CD4-positive, CD25-positive, alpha-beta regulatory T cell (primary cell): ENCODE results near the gene SMPX. TPM values are rescaled to one million over a fixed set of nuclear protein-coding genes. Genes with fewer than 3 reads are reported as not detected.
A peak's percentile ranks its signal among the peaks of the same experiment; 100 is the strongest.

Source experiments
- ATAC-seq, 2 donors: fragments of 150-1000 bp; cut with Tn5 transposase; one replicate each; pipeline ENCODE4 v1.10.0; 2021; ENCODE audit warnings: low read depth in 2 of 2, moderate number of reproducible peaks in 2 of 2, moderate library complexity in 1 of 2
- DNase-seq, 3 donors: peaks; one replicate each; pipeline versions ENCODE4 v3.0.0 to v3.0.0-alpha.2; 2012 to 2022; ENCODE audit warnings: mixed read lengths in 1 of 3
- H3K27ac ChIP-seq: one replicate; pipeline ENCODE4 v1.7.0; 2013; ENCODE audit warnings: mild to moderate bottlenecking, low read length; ENCODE audit not compliant: insufficient read depth, poor library complexity, severe bottlenecking
- H3K27me3 ChIP-seq: one replicate; pipeline ENCODE4 v1.7.0; 2013; ENCODE audit warnings: low read length; ENCODE audit not compliant: control insufficient read depth, insufficient read depth
- H3K36me3 ChIP-seq: one replicate; pipeline ENCODE4 v1.7.0; 2013; ENCODE audit warnings: mild to moderate bottlenecking, low read length, moderate library complexity; ENCODE audit not compliant: control insufficient read depth, insufficient read depth
- H3K4me1 ChIP-seq: 2 replicates; pipeline ENCODE4 v1.7.0; 2013; ENCODE audit warnings: mild to moderate bottlenecking, low read length; ENCODE audit not compliant: insufficient read depth, control insufficient read depth, poor library complexity, severe bottlenecking
- H3K4me3 ChIP-seq: one replicate; pipeline ENCODE4 v1.7.0; 2013; ENCODE audit warnings: low read depth, mild to moderate bottlenecking, low read length, moderate library complexity
- H3K9me3 ChIP-seq, 2 experiments: 1 replicate in 1 of 2; 2 replicates in 1 of 2; pipeline ENCODE4 v1.7.0; 2013; ENCODE audit warnings: low read length in 2 of 2, mild to moderate bottlenecking in 1 of 2, moderate library complexity in 1 of 2; ENCODE audit not compliant: control insufficient read depth in 2 of 2
- H3K27ac Mint-ChIP-seq, 3 donors: one replicate each; pipeline ENCODE4 v1.8.0; 2020 to 2022; ENCODE audit warnings: mild to moderate bottlenecking in 3 of 3, mixed read lengths in 3 of 3, moderate library complexity in 2 of 3
- H3K27me3 Mint-ChIP-seq: one replicate; pipeline ENCODE4 v1.8.0; 2022; ENCODE audit warnings: mild to moderate bottlenecking, mixed read lengths
- H3K36me3 Mint-ChIP-seq: one replicate; pipeline ENCODE4 v1.8.0; 2020; ENCODE audit warnings: mixed read lengths
- H3K4me1 Mint-ChIP-seq, 4 donors: one replicate each; pipeline ENCODE4 v1.8.0; 2020 to 2022; ENCODE audit warnings: mixed read lengths in 4 of 4, mild to moderate bottlenecking in 1 of 4
- H3K4me3 Mint-ChIP-seq, 4 donors: one replicate each; pipeline ENCODE4 v1.8.0; 2020 to 2022; ENCODE audit warnings: mild to moderate bottlenecking in 4 of 4, mixed read lengths in 4 of 4, moderate library complexity in 3 of 4
- H3K9me3 Mint-ChIP-seq, 7 donors: one replicate each; pipeline ENCODE4 v1.8.0; 2020 to 2022; ENCODE audit warnings: mixed read lengths in 7 of 7, mild to moderate bottlenecking in 3 of 7, moderate library complexity in 2 of 7
- polyA plus RNA-seq, 4 donors: library from polyadenylated mRNA; unstranded; fragments of 300-500 nt; fragmentation: Illumina TruSeq; gene quantifications; one replicate each; pipeline ENCODE4 v1.2.3, GENCODE V29; 2021
- total RNA-seq: library from RNA; stranded (reverse); gene quantifications from one replicate; pipeline ENCODE4 v1.2.3, GENCODE V29; 2022

The SMPX gene
- total and polyA plus RNA-seq, 5 donors from 2014 or later, result not detected

GRCh38 chrX:21678048-21678612 lies 79.8 kb downstream of the SMPX start:
- H3K27me3 ChIP-seq, result no peaks in the 10 kb centered on the region

GRCh38 chrX:21675931-21676330 lies 82.0 kb downstream of the SMPX start:
- H3K36me3 ChIP-seq, result no peaks in the 10 kb centered on the region
- H3K4me1 ChIP-seq, result no peaks in the 10 kb centered on the region
- no peak overlapping the region for H3K27ac ChIP-seq
- Mint-ChIP-seq H3K36me3 (no peaks in the 10 kb centered on the region), H3K9me3 (peaks cover 0 to 5% (median 0%) of the 10 kb centered on the region in 7 donors), H3K4me1 (no peaks in the 10 kb centered on the region), H3K27ac (no peak overlapping the region), H3K4me3 (no peak overlapping the region), H3K27me3 (peaks cover 6% of the 10 kb centered on the region)
- H3K9me3 ChIP-seq, result no peaks in the 10 kb centered on the region
- ATAC-seq, result no peak
- DNase-seq, result no peak
- H3K4me3 ChIP-seq, result no peak overlapping the region
- H3K27me3 ChIP-seq, result no peaks in the 10 kb centered on the region

More at GRCh38 chrX:21678048-21678612, 79.8 kb downstream of the SMPX start:
- Histone ChIP-seq H3K27ac (no peak overlapping the region), H3K4me3 (no peak overlapping the region), H3K36me3 (no peaks in the 10 kb centered on the region), H3K9me3 (no peaks in the 10 kb centered on the region), H3K4me1 (no peaks in the 10 kb centered on the region)
- Mint-ChIP-seq H3K4me1 (no peaks in the 10 kb centered on the region), H3K27me3 (peaks cover 6% of the 10 kb centered on the region), H3K9me3 (peaks cover 0 to 4% (median 0%) of the 10 kb centered on the region in 7 donors), H3K27ac (no peak overlapping the region), H3K4me3 (no peak overlapping the region), H3K36me3 (no peaks in the 10 kb centered on the region)
- ATAC-seq (no peak), DNase-seq (no peak)

GRCh38 chrX:21674430-21675186 lies 83.3 kb downstream of the SMPX start:
- no peak overlapping the region for H3K27ac Mint-ChIP-seq
- no peak overlapping the region for H3K4me3 Mint-ChIP-seq
- no peak overlapping the region for H3K27ac ChIP-seq
- H3K4me3 ChIP-seq, result no peak overlapping the region
- ATAC-seq, result no peak
- no peaks in the 10 kb centered on the region for H3K36me3 ChIP-seq
- no peaks in the 10 kb centered on the region for H3K27me3 ChIP-seq
- no peak for DNase-seq
- H3K9me3 ChIP-seq, result no peaks in the 10 kb centered on the region
- no peaks in the 10 kb centered on the region for H3K36me3 Mint-ChIP-seq
- no peaks in the 10 kb centered on the region for H3K4me1 ChIP-seq
- H3K9me3 Mint-ChIP-seq, result peaks cover 0 to 5% (median 0%) of the 10 kb centered on the region in 7 donors
- H3K4me1 Mint-ChIP-seq, result no peaks in the 10 kb centered on the region
- peaks cover 6% of the 10 kb centered on the region for H3K27me3 Mint-ChIP-seq

- Mint-ChIP-seq H3K27me3 (no peaks in the 10 kb centered on the region), H3K4me3 (no peak overlapping the region), H3K4me1 (no peaks in the 10 kb centered on the region), H3K9me3 (peaks cover 0 to 11% (median 0%) of the 10 kb centered on the region in 7 donors), H3K36me3 (peaks cover 3% of the 10 kb centered on the region), H3K27ac (no peak overlapping the region)
- Histone ChIP-seq H3K9me3 (no peaks in the 10 kb centered on the region), H3K36me3 (no peaks in the 10 kb centered on the region), H3K4me1 (no peaks in the 10 kb centered on the region), H3K27me3 (no peaks in the 10 kb centered on the region), H3K27ac (no peak overlapping the region), H3K4me3 (no peak overlapping the region)
- ATAC-seq, result no peak
- no peak for DNase-seq
Measured at GRCh38 chrX:21666679-21667078, 91.2 kb downstream of the SMPX start.

GRCh38 chrX:21666252-21666651 lies 91.7 kb downstream of the SMPX start:
- H3K4me3 Mint-ChIP-seq, result no peak overlapping the region
- peaks cover 3% of the 10 kb centered on the region for H3K36me3 Mint-ChIP-seq
- Histone ChIP-seq H3K27ac (no peak overlapping the region), H3K36me3 (no peaks in the 10 kb centered on the region), H3K4me1 (no peaks in the 10 kb centered on the region), H3K4me3 (no peak overlapping the region), H3K27me3 (no peaks in the 10 kb centered on the region), H3K9me3 (no peaks in the 10 kb centered on the region)
- no peaks in the 10 kb centered on the region for H3K27me3 Mint-ChIP-seq
- H3K9me3 Mint-ChIP-seq, result peaks cover 0 to 11% (median 0%) of the 10 kb centered on the region in 7 donors
- H3K4me1 Mint-ChIP-seq, result no peaks in the 10 kb centered on the region
- H3K27ac Mint-ChIP-seq, result no peak overlapping the region
- ATAC-seq (no peak), DNase-seq (no peak)

- no peaks in the 10 kb centered on the region for H3K27me3 ChIP-seq
- Mint-ChIP-seq H3K27me3 (no peaks in the 10 kb centered on the region), H3K4me1 (peaks cover 0 to 9% (median 0%) of the 10 kb centered on the region in 4 donors), H3K9me3 (peaks cover 0 to 10% (median 0%) of the 10 kb centered on the region in 7 donors), H3K27ac (no peak overlapping the region), H3K4me3 (no peak overlapping the region), H3K36me3 (peaks cover 3% of the 10 kb centered on the region)
- DNase-seq, result no peak
- H3K4me1 ChIP-seq, result no peaks in the 10 kb centered on the region
- H3K36me3 ChIP-seq, result no peaks in the 10 kb centered on the region
- ATAC-seq, result no peak
- H3K27ac ChIP-seq, result no peak overlapping the region
- no peaks in the 10 kb centered on the region for H3K9me3 ChIP-seq
- H3K4me3 ChIP-seq, result no peak overlapping the region
Measured at GRCh38 chrX:21662761-21663160, 95.2 kb downstream of the SMPX start.

GRCh38 chrX:21661316-21661715 lies 96.6 kb downstream of the SMPX start:
- H3K4me3 ChIP-seq, result no peak overlapping the region
- H3K27ac Mint-ChIP-seq, result no peak overlapping the region
- no peaks in the 10 kb centered on the region for H3K36me3 ChIP-seq
- peaks cover 0 to 11% (median under 1%) of the 10 kb centered on the region in 4 donors for H3K4me1 Mint-ChIP-seq
- ATAC-seq (no peak), DNase-seq (no peak)
- no peaks in the 10 kb centered on the region for H3K27me3 ChIP-seq
- peaks cover 0 to 10% (median 0%) of the 10 kb centered on the region in 7 donors for H3K9me3 Mint-ChIP-seq
- no peaks in the 10 kb centered on the region for H3K4me1 ChIP-seq
- no peak overlapping the region for H3K4me3 Mint-ChIP-seq
- H3K36me3 Mint-ChIP-seq, result peaks cover 3% of the 10 kb centered on the region
- no peaks in the 10 kb centered on the region for H3K9me3 ChIP-seq
- no peak overlapping the region for H3K27ac ChIP-seq
- H3K27me3 Mint-ChIP-seq, result no peaks in the 10 kb centered on the region

GRCh38 chrX:21660156-21660555 lies 97.8 kb downstream of the SMPX start:
- ATAC-seq (no peak), DNase-seq (no peak)
- Histone ChIP-seq H3K27me3 (no peaks in the 10 kb centered on the region), H3K36me3 (no peaks in the 10 kb centered on the region), H3K9me3 (no peaks in the 10 kb centered on the region), H3K4me3 (no peak overlapping the region), H3K27ac (no peak overlapping the region), H3K4me1 (no peaks in the 10 kb centered on the region)
- peaks cover 0 to 10% (median 0%) of the 10 kb centered on the region in 7 donors for H3K9me3 Mint-ChIP-seq
- H3K4me3 Mint-ChIP-seq, result peak overlapping the region in 1 of 4 donors; percentile 45
- no peak overlapping the region for H3K27ac Mint-ChIP-seq
- H3K27me3 Mint-ChIP-seq, result no peaks in the 10 kb centered on the region
- peaks cover 0 to 14% (median 2%) of the 10 kb centered on the region in 4 donors for H3K4me1 Mint-ChIP-seq
- H3K36me3 Mint-ChIP-seq, result peaks cover 3% of the 10 kb centered on the region
